HepG2 (cell line): ENCODE data around the gene LRP5. TPM values are rescaled to one million over a fixed set of nuclear protein-coding genes. Genes with fewer than 3 reads are reported as not detected.

Experiments
- DPF2 ChIP-seq: sonication (generic); formaldehyde crosslinking; IDR thresholded peaks from 2 replicates; pipeline ENCODE4 v1.4.0; 2020; ENCODE audit warnings: mild to moderate bottlenecking, low read depth, missing genetic modification reagents, borderline replicate concordance
- KLF13 ChIP-seq: sonication (generic); formaldehyde crosslinking; IDR thresholded peaks from 2 replicates; pipeline ENCODE4 v1.4.0; 2020; ENCODE audit warnings: mild to moderate bottlenecking, missing genetic modification reagents
- MTA3 ChIP-seq: sonication (generic); formaldehyde crosslinking; IDR thresholded peaks from 2 replicates; pipeline ENCODE4 v1.4.0; 2020; ENCODE audit warnings: missing genetic modification reagents
- NKX3-1 ChIP-seq: sonication (generic); formaldehyde crosslinking; IDR thresholded peaks from 2 replicates; pipeline ENCODE4 v1.5.0; 2020; ENCODE audit warnings: missing genetic modification reagents
- SNAPC2 ChIP-seq: sonication (generic); formaldehyde crosslinking; IDR thresholded peaks from 2 replicates; pipeline ENCODE4 v1.8.1; 2022; ENCODE audit warnings: mild to moderate bottlenecking, missing genetic modification reagents
- TEAD3 ChIP-seq: optimal IDR thresholded peaks from 2 replicates; pipeline ENCODE3; 2016; ENCODE audit warnings: borderline replicate concordance
- THAP11 ChIP-seq: IDR thresholded peaks from 2 replicates; pipeline ENCODE4 v1.6.1; 2016; ENCODE audit warnings: missing biosample characterization, missing genetic modification reagents
- TOE1 ChIP-seq: sonication (generic); formaldehyde crosslinking; IDR thresholded peaks from 2 replicates; pipeline ENCODE4 v1.4.0; 2020; ENCODE audit warnings: mild to moderate bottlenecking, missing genetic modification reagents
- ZKSCAN5 ChIP-seq: sonication (generic); formaldehyde crosslinking; IDR thresholded peaks from 2 replicates; pipeline ENCODE4 v1.5.1; 2020; ENCODE audit warnings: mild to moderate bottlenecking, missing genetic modification reagents
- ZNF331 ChIP-seq: sonication (generic); formaldehyde crosslinking; IDR thresholded peaks from 2 replicates; pipeline ENCODE4 v1.4.0; 2020; ENCODE audit warnings: missing genetic modification reagents
- ZNF354B ChIP-seq: sonication (generic); formaldehyde crosslinking; IDR thresholded peaks from 2 replicates; pipeline ENCODE4 v1.8.0; 2022; ENCODE audit warnings: mild to moderate bottlenecking, missing genetic modification reagents
- ZNF747 ChIP-seq: sonication (generic); formaldehyde crosslinking; IDR thresholded peaks from 2 replicates; pipeline ENCODE4 v1.8.1; 2023; ENCODE audit warnings: missing genetic modification reagents, mild to moderate bottlenecking, borderline replicate concordance
- polyA plus RNA-seq, 8 experiments: library from polyadenylated mRNA; depleted of rRNA in 3 of 8; stranded (reverse) in 7 of 8; unstranded in 1 of 8; fragments of >200 nt; fragmentation: Illumina TruSeq in 4 of 8; extraction: Trizol in 4 of 8; gene quantifications; 2 replicates each; pipeline versions ENCODE4 v1.2.1 to v1.2.3, GENCODE V29; 2011 to 2016; ENCODE audit warnings: low read depth in 4 of 8, missing spikeins in 1 of 8, mixed read lengths in 1 of 8; ENCODE audit not compliant: insufficient read depth in 1 of 8
- total RNA-seq, 5 experiments: library from RNA; depleted of rRNA; stranded (reverse); fragments of >200 nt; fragmentation: Illumina TruSeq; extraction: Trizol; gene quantifications; 2 replicates each; pipeline ENCODE4 v1.2.3, GENCODE V29; 2016; ENCODE audit warnings: low read depth in 1 of 5
- TF ChIP-seq, protein P1 (sequence below): sonication (generic); formaldehyde crosslinking; IDR thresholded peaks from 2 replicates; pipeline ENCODE4 v1.5.0; 2020; ENCODE audit warnings: mild to moderate bottlenecking, missing genetic modification reagents, borderline replicate concordance
- TF ChIP-seq, protein P2 (sequence below): sonication (generic); formaldehyde crosslinking; IDR thresholded peaks from 2 replicates; pipeline ENCODE4 v1.5.1; 2020; ENCODE audit warnings: mild to moderate bottlenecking, missing genetic modification reagents, borderline replicate concordance

LRP5 gene
- total and polyA plus RNA-seq, 2 of the 13 experiments (the other 11 are each of a cell fraction or from before 2014, with no cell fraction given): 40.4 to 64.0 TPM

- TF ChIP-seq, protein P1, sequence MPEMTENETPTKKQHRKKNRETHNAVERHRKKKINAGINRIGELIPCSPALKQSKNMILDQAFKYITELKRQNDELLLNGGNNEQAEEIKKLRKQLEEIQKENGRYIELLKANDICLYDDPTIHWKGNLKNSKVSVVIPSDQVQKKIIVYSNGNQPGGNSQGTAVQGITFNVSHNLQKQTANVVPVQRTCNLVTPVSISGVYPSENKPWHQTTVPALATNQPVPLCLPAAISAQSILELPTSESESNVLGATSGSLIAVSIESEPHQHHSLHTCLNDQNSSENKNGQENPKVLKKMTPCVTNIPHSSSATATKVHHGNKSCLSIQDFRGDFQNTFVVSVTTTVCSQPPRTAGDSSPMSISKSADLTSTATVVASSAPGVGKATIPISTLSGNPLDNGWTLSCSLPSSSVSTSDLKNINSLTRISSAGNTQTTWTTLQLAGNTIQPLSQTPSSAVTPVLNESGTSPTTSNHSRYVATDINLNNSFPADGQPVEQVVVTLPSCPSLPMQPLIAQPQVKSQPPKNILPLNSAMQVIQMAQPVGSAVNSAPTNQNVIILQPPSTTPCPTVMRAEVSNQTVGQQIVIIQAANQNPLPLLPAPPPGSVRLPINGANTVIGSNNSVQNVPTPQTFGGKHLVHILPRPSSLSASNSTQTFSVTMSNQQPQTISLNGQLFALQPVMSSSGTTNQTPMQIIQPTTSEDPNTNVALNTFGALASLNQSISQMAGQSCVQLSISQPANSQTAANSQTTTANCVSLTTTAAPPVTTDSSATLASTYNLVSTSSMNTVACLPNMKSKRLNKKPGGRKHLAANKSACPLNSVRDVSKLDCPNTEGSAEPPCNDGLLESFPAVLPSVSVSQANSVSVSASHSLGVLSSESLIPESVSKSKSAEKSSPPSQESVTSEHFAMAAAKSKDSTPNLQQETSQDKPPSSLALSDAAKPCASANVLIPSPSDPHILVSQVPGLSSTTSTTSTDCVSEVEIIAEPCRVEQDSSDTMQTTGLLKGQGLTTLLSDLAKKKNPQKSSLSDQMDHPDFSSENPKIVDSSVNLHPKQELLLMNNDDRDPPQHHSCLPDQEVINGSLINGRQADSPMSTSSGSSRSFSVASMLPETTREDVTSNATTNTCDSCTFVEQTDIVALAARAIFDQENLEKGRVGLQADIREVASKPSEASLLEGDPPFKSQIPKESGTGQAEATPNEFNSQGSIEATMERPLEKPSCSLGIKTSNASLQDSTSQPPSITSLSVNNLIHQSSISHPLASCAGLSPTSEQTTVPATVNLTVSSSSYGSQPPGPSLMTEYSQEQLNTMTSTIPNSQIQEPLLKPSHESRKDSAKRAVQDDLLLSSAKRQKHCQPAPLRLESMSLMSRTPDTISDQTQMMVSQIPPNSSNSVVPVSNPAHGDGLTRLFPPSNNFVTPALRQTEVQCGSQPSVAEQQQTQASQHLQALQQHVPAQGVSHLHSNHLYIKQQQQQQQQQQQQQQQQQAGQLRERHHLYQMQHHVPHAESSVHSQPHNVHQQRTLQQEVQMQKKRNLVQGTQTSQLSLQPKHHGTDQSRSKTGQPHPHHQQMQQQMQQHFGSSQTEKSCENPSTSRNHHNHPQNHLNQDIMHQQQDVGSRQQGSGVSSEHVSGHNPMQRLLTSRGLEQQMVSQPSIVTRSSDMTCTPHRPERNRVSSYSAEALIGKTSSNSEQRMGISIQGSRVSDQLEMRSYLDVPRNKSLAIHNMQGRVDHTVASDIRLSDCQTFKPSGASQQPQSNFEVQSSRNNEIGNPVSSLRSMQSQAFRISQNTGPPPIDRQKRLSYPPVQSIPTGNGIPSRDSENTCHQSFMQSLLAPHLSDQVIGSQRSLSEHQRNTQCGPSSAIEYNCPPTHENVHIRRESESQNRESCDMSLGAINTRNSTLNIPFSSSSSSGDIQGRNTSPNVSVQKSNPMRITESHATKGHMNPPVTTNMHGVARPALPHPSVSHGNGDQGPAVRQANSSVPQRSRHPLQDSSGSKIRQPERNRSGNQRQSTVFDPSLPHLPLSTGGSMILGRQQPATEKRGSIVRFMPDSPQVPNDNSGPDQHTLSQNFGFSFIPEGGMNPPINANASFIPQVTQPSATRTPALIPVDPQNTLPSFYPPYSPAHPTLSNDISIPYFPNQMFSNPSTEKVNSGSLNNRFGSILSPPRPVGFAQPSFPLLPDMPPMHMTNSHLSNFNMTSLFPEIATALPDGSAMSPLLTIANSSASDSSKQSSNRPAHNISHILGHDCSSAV: no peak
- no peak for TF ChIP-seq ZNF747 (CRISPR knock-in tag)
- TF ChIP-seq NKX3-1 (CRISPR knock-in tag): 0 out of 2 replicates have a peak, but pooled peaks have one; percentile 20
- no peak for TF ChIP-seq DPF2 (CRISPR knock-in tag)
- no peak for TF ChIP-seq ZKSCAN5 (CRISPR knock-in tag)
- no peak for TF ChIP-seq KLF13 (CRISPR knock-in tag)
- peak; percentile 90 for TF ChIP-seq ZNF331 (CRISPR knock-in tag)
- TF ChIP-seq TOE1 (CRISPR knock-in tag): peak; percentile 92; the same call in 1 of the 2 replicates
- TF ChIP-seq ZNF354B: peak; percentile 21; the same call in 1 of the 2 replicates
- TF ChIP-seq SNAPC2 (CRISPR knock-in tag): no peak
- peak; percentile 61 for TF ChIP-seq TEAD3
- TF ChIP-seq, protein P2, sequence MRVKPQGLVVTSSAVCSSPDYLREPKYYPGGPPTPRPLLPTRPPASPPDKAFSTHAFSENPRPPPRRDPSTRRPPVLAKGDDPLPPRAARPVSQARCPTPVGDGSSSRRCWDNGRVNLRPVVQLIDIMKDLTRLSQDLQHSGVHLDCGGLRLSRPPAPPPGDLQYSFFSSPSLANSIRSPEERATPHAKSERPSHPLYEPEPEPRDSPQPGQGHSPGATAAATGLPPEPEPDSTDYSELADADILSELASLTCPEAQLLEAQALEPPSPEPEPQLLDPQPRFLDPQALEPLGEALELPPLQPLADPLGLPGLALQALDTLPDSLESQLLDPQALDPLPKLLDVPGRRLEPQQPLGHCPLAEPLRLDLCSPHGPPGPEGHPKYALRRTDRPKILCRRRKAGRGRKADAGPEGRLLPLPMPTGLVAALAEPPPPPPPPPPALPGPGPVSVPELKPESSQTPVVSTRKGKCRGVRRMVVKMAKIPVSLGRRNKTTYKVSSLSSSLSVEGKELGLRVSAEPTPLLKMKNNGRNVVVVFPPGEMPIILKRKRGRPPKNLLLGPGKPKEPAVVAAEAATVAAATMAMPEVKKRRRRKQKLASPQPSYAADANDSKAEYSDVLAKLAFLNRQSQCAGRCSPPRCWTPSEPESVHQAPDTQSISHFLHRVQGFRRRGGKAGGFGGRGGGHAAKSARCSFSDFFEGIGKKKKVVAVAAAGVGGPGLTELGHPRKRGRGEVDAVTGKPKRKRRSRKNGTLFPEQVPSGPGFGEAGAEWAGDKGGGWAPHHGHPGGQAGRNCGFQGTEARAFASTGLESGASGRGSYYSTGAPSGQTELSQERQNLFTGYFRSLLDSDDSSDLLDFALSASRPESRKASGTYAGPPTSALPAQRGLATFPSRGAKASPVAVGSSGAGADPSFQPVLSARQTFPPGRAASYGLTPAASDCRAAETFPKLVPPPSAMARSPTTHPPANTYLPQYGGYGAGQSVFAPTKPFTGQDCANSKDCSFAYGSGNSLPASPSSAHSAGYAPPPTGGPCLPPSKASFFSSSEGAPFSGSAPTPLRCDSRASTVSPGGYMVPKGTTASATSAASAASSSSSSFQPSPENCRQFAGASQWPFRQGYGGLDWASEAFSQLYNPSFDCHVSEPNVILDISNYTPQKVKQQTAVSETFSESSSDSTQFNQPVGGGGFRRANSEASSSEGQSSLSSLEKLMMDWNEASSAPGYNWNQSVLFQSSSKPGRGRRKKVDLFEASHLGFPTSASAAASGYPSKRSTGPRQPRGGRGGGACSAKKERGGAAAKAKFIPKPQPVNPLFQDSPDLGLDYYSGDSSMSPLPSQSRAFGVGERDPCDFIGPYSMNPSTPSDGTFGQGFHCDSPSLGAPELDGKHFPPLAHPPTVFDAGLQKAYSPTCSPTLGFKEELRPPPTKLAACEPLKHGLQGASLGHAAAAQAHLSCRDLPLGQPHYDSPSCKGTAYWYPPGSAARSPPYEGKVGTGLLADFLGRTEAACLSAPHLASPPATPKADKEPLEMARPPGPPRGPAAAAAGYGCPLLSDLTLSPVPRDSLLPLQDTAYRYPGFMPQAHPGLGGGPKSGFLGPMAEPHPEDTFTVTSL (CRISPR knock-in tag): no peak
- no peak for TF ChIP-seq MTA3 (CRISPR knock-in tag)
- peak; percentile 61; the same call in 1 of the 2 replicates for TF ChIP-seq THAP11 (CRISPR knock-in tag)
These were observed 147.7 kb downstream of the LRP5 start (continued) for GRCh38 chr11:68459886-68460740.
